LoVo (cell line): Measurements from ENCODE around the gene DLGAP1.
A peak's percentile ranks its signal among the peaks of the same experiment; 100 is the strongest.
"Not testable (repeated sequence)": the region's sequence is repeated elsewhere in the genome, so short reads cannot be mapped to it uniquely, and the experiment has no call there.

Experiments used
- DNase-seq: peaks from one replicate; pipeline ENCODE4 v3.0.0-alpha.2; 2016; ENCODE audit warnings: low spot score

Gene DLGAP1

GRCh38 chr18:4455113-4455811 is at the start of gene DLGAP1:
Gene DLGAP1, minus strand, starts transcription at chr18:4455307.
- DNase-seq = no peak

- DNase-seq = not testable (repeated sequence)
These were observed 39.7 kb upstream of the DLGAP1 start for GRCh38 chr18:4494703-4495284.

GRCh38 chr18:4468511-4468910 is 13.4 kb upstream of the DLGAP1 start:
- DNase-seq = no peak

- no peak for DNase-seq
These were observed 482 bp downstream of the DLGAP1 start for GRCh38 chr18:4454537-4455112.

GRCh38 chr18:4453874-4454536 is 1.1 kb downstream of the DLGAP1 start:
- DNase-seq = no peak

- DNase-seq = no peak
These were observed 1.6 kb downstream of the DLGAP1 start for GRCh38 chr18:4453567-4453873.

- no peak for DNase-seq
These were observed 4.9 kb downstream of the DLGAP1 start for GRCh38 chr18:4450065-4450658.

- DNase-seq = no peak
These were observed 9.2 kb downstream of the DLGAP1 start for GRCh38 chr18:4445902-4446301.

- DNase-seq = peak; percentile 16
These were observed 10.8 kb downstream of the DLGAP1 start for GRCh38 chr18:4444306-4444705.

GRCh38 chr18:4441098-4441497 is 14.0 kb downstream of the DLGAP1 start:
- no peak for DNase-seq

- DNase-seq = no peak
These were observed 16.2 kb downstream of the DLGAP1 start for GRCh38 chr18:4438938-4439337.

GRCh38 chr18:4433717-4434116 is 21.4 kb downstream of the DLGAP1 start:
- DNase-seq = no peak

- no peak for DNase-seq
These were observed 24.3 kb downstream of the DLGAP1 start for GRCh38 chr18:4430836-4431235.

- DNase-seq = no peak
These were observed 37.4 kb downstream of the DLGAP1 start for GRCh38 chr18:4417714-4418113.

GRCh38 chr18:4416976-4417375 is 38.1 kb downstream of the DLGAP1 start:
- DNase-seq = no peak

GRCh38 chr18:4412286-4412685 is 42.8 kb downstream of the DLGAP1 start:
- no peak for DNase-seq

GRCh38 chr18:4406856-4407255 is 48.3 kb downstream of the DLGAP1 start:
- no peak for DNase-seq

- DNase-seq = no peak
These were observed 49.1 kb downstream of the DLGAP1 start for GRCh38 chr18:4405965-4406364.

GRCh38 chr18:4403836-4404235 is 51.3 kb downstream of the DLGAP1 start:
- DNase-seq = no peak

- no peak for DNase-seq
These were observed 54.2 kb downstream of the DLGAP1 start for GRCh38 chr18:4400911-4401310.

- no peak for DNase-seq
These were observed 55.2 kb downstream of the DLGAP1 start for GRCh38 chr18:4399929-4400328.

GRCh38 chr18:4394700-4395099 is 60.4 kb downstream of the DLGAP1 start:
- DNase-seq = no peak

GRCh38 chr18:4391859-4392258 is 63.2 kb downstream of the DLGAP1 start:
- no peak for DNase-seq
